HG03025 (cell line): ENCODE data around the gene TMEM40.

Experiments
- ATAC-seq: cut with Tn5 transposase; IDR thresholded peaks from one replicate; pipeline ENCODE4 v1.9.1; 2021; ENCODE audit warnings: mild to moderate bottlenecking, moderate library complexity; ENCODE audit not compliant: unreplicated experiment, low FRiP score

The TMEM40 gene

GRCh38 chr3:12687948-12688347 is 71.1 kb downstream of the TMEM40 start:
- no peak for ATAC-seq

GRCh38 chr3:12686096-12686495 is 73.0 kb downstream of the TMEM40 start:
- no peak for ATAC-seq
